H1 (cell line): ENCODE results near the gene TTBK1. TPM values are rescaled to one million over a fixed set of nuclear protein-coding genes. Genes with fewer than 3 reads are reported as not detected.

Experiments used
- CTCF ChIA-PET: fragments of 300-600 bp; sonication (Branson Sonifier 250); formaldehyde crosslinking; loops from one replicate; lab custom pipeline; 2021; ENCODE audit not compliant: partially characterized antibody; lab: Charles Lee
- POLR2A ChIA-PET: fragments of 300-600 bp; sonication (Branson Sonifier 250); formaldehyde crosslinking; loops from one replicate; lab custom pipeline; 2021; ENCODE audit warnings: inconsistent platforms; ENCODE audit not compliant: partially characterized antibody; lab: Charles Lee
- DNase-seq, 2 experiments: peaks; one replicate each; pipeline versions ENCODE4 v3.0.0 to v3.0.0-alpha.2; 2010 to 2022; ENCODE audit warnings: low spot score in 2 of 2, low read depth in 1 of 2, mixed read lengths in 1 of 2
- FAIRE-seq: peaks from 2 replicates; lab custom pipeline; 2011; peaks lifted over from hg19 to GRCh38; lab: Jason Lieb, UNC
- H2AFZ ChIP-seq: 2 replicates; pipeline ENCODE4 v1.8.1; 2012; ENCODE audit warnings: low read length, inconsistent platforms
- H2AK5ac ChIP-seq: 2 replicates; pipeline ENCODE4 v1.6.1; 2013; ENCODE audit warnings: low read depth, low read length
- H2BK120ac ChIP-seq: replicated peaks from 2 replicates; pipeline ENCODE3; 2013; ENCODE audit warnings: low read depth, low read length, inconsistent platforms
- H2BK12ac ChIP-seq: 2 replicates; pipeline ENCODE4 v1.6.1; 2013; ENCODE audit warnings: low read depth, low read length
- H2BK15ac ChIP-seq: 2 replicates; pipeline ENCODE4 v1.6.1; 2013; ENCODE audit warnings: low read length
- H2BK20ac ChIP-seq: 2 replicates; pipeline ENCODE4 v1.6.1; 2013; ENCODE audit warnings: low read length
- H2BK5ac ChIP-seq: 2 replicates; pipeline ENCODE4 v1.6.1; 2013; ENCODE audit warnings: low read depth, low read length
- H3K14ac ChIP-seq: 2 replicates; pipeline ENCODE4 v1.6.1; 2013; ENCODE audit warnings: inconsistent platforms; ENCODE audit not compliant: insufficient read length
- H3K18ac ChIP-seq: 2 replicates; pipeline ENCODE4 v1.6.1; 2013; ENCODE audit warnings: low read length; ENCODE audit errors: extremely low read depth
- H3K23ac ChIP-seq: 2 replicates; pipeline ENCODE4 v1.6.1; 2013; ENCODE audit warnings: inconsistent platforms; ENCODE audit not compliant: insufficient read length
- H3K23me2 ChIP-seq: 2 replicates; pipeline ENCODE4 v1.6.1; 2013; ENCODE audit warnings: low read depth, low read length
- H3K27ac ChIP-seq: 2 replicates; pipeline ENCODE4 v1.6.1; 2011; ENCODE audit warnings: low read depth, low read length, inconsistent platforms
- H3K27me3 ChIP-seq, 4 experiments: replicated peaks in 1 of 4; 1 replicate in 1 of 4; 2 replicates in 3 of 4; pipeline versions ENCODE4 v1.6.1 to v1.8.1; 2011 to 2013; ENCODE audit warnings: low read length in 3 of 4, mild to moderate bottlenecking in 3 of 4, inconsistent platforms in 2 of 4, mixed read lengths in 2 of 4, moderate library complexity in 1 of 4; ENCODE audit not compliant: control insufficient read depth in 3 of 4, insufficient read depth in 3 of 4; ENCODE audit errors: extremely low read depth in 1 of 4
- H3K36me3 ChIP-seq, 4 experiments: 2 replicates each; pipeline versions ENCODE4 v1.6.1 to v1.8.1; 2011 to 2013; ENCODE audit warnings: mild to moderate bottlenecking in 4 of 4, low read length in 3 of 4, moderate library complexity in 2 of 4, control low read depth in 1 of 4, inconsistent platforms in 1 of 4; ENCODE audit not compliant: insufficient read depth in 4 of 4, control insufficient read depth in 2 of 4
- H3K4ac ChIP-seq: replicated peaks from 2 replicates; pipeline ENCODE3; 2013; ENCODE audit warnings: low read length, low read depth, mixed read lengths, inconsistent platforms; ENCODE audit not compliant: insufficient read length
- H3K4me1 ChIP-seq, 4 experiments: replicated peaks in 1 of 4; 1 replicate in 1 of 4; 2 replicates in 3 of 4; pipeline versions ENCODE4 v1.6.1 to v1.8.1; 2011 to 2013; ENCODE audit warnings: low read length in 3 of 4, inconsistent platforms in 2 of 4, mixed read lengths in 1 of 4; ENCODE audit not compliant: insufficient read depth in 4 of 4, control insufficient read depth in 3 of 4
- H3K4me2 ChIP-seq, 2 experiments: 2 replicates each; pipeline versions ENCODE4 v1.6.1 to v1.8.1; 2011 to 2013; ENCODE audit warnings: low read depth in 2 of 2, low read length in 2 of 2, control low read depth in 1 of 2, inconsistent platforms in 1 of 2, mild to moderate bottlenecking in 1 of 2; ENCODE audit not compliant: insufficient read depth in 1 of 2
- H3K4me3 ChIP-seq, 4 experiments: fragments of 200-600, 300-600 bp in 1 of 4; sonication (generic), shearing (Covaris generic), sonication (Bioruptor Twin) in 1 of 4; 2 replicates each; pipeline versions ENCODE4 v1.5.1 to v1.8.1; 2011 to 2016; ENCODE audit warnings: low read length in 4 of 4, low read depth in 3 of 4, control low read depth in 2 of 4, inconsistent platforms in 2 of 4, mild to moderate bottlenecking in 2 of 4, mixed read lengths in 1 of 4, moderate library complexity in 1 of 4; ENCODE audit not compliant: insufficient read depth in 2 of 4; ENCODE audit errors: extremely low read depth in 1 of 4
- H3K56ac ChIP-seq: replicated peaks from 2 replicates; pipeline ENCODE3; 2013; ENCODE audit warnings: low read depth, mild to moderate bottlenecking, mixed read lengths, low read length, inconsistent platforms; ENCODE audit not compliant: insufficient read length
- H3K79me1 ChIP-seq: 2 replicates; pipeline ENCODE4 v1.6.1; 2013; ENCODE audit warnings: low read depth, low read length, control low read depth
- H3K79me2 ChIP-seq, 2 experiments: 2 replicates each; pipeline versions ENCODE4 v1.6.1 to v1.8.1; 2012 to 2013; ENCODE audit warnings: low read length in 2 of 2, mild to moderate bottlenecking in 2 of 2, inconsistent platforms in 1 of 2; ENCODE audit not compliant: insufficient read depth in 2 of 2, control insufficient read depth in 1 of 2
- H3K9ac ChIP-seq, 4 experiments: replicated peaks in 1 of 4; 1 replicate in 1 of 4; 2 replicates in 3 of 4; pipeline versions ENCODE4 v1.6.1 to v1.8.1; 2011 to 2013; ENCODE audit warnings: low read depth in 3 of 4, low read length in 3 of 4, control low read depth in 2 of 4, mild to moderate bottlenecking in 2 of 4, moderate library complexity in 2 of 4, inconsistent platforms in 1 of 4; ENCODE audit errors: extremely low read depth in 1 of 4
- H3K9me3 ChIP-seq, 2 experiments: 2 replicates each; pipeline versions ENCODE4 v1.6.1 to v1.8.1; 2012 to 2013; ENCODE audit warnings: mild to moderate bottlenecking in 2 of 2, moderate library complexity in 2 of 2, control low read depth in 1 of 2, inconsistent platforms in 1 of 2, low read depth in 1 of 2, low read length in 1 of 2, mixed read lengths in 1 of 2; ENCODE audit not compliant: insufficient read depth in 2 of 2
- H4K20me1 ChIP-seq, 2 experiments: replicated peaks in 1 of 2; 2 replicates each; pipeline versions ENCODE3 to v1.8.1; 2011 to 2013; ENCODE audit warnings: inconsistent platforms in 2 of 2, low read length in 2 of 2, mild to moderate bottlenecking in 1 of 2; ENCODE audit not compliant: insufficient read depth in 2 of 2, control insufficient read depth in 1 of 2
- H4K5ac ChIP-seq: 2 replicates; pipeline ENCODE4 v1.6.1; 2013; ENCODE audit warnings: low read length, low read depth, mixed read lengths, inconsistent platforms; ENCODE audit not compliant: insufficient read length
- H4K8ac ChIP-seq: 2 replicates; pipeline ENCODE4 v1.8.0; 2013; ENCODE audit warnings: mild to moderate bottlenecking, moderate library complexity, low read length, inconsistent platforms; ENCODE audit not compliant: insufficient read depth; ENCODE audit errors: extremely low read depth
- H4K91ac ChIP-seq: replicated peaks from 2 replicates; pipeline ENCODE3; 2013; ENCODE audit warnings: low read length, mixed read lengths, inconsistent platforms; ENCODE audit not compliant: insufficient read length
- BACH1 ChIP-seq: IDR thresholded peaks from 2 replicates; pipeline ENCODE4 v1.6.1; 2012; ENCODE audit warnings: low read length, improper control_type of control experiment
- CHD2 ChIP-seq: IDR thresholded peaks from 2 replicates; pipeline ENCODE4 v1.6.1; 2012; ENCODE audit warnings: low read length, improper control_type of control experiment
- KDM1A ChIP-seq: fragments of 200-600, 300-600 bp; sonication (generic); IDR thresholded peaks from 2 replicates; pipeline ENCODE4 v1.7.1; 2016; ENCODE audit warnings: mild to moderate bottlenecking, low read length, borderline replicate concordance
- PHF8 ChIP-seq: fragments of 200-600 bp; sonication (generic); conservative IDR thresholded peaks from 2 replicates; pipeline ENCODE4 v1.7.1; 2012; ENCODE audit warnings: low read depth, mild to moderate bottlenecking, inconsistent platforms, low read length, moderate library complexity
- POLR2A ChIP-seq, 2 experiments: IDR thresholded peaks; 1 replicate in 1 of 2; 2 replicates in 1 of 2; pipeline ENCODE4 v1.6.1; 2011; ENCODE audit warnings: low read depth in 2 of 2, low read length in 2 of 2, mild to moderate bottlenecking in 2 of 2; ENCODE audit errors: control extremely low read depth in 1 of 2
- POLR2AphosphoS5 ChIP-seq: IDR thresholded peaks from 2 replicates; pipeline ENCODE4 v1.6.1; 2011; ENCODE audit warnings: low read depth, low read length
- RBBP5 ChIP-seq: IDR thresholded peaks from 2 replicates; pipeline ENCODE4 v1.7.1; 2012; ENCODE audit warnings: low read depth, mild to moderate bottlenecking, inconsistent platforms, low read length, moderate library complexity, borderline replicate concordance
- SIX5 ChIP-seq: IDR thresholded peaks from 2 replicates; pipeline ENCODE4 v1.6.1; 2011; ENCODE audit warnings: mild to moderate bottlenecking, low read depth, low read length
- SRF ChIP-seq: IDR thresholded peaks from 2 replicates; pipeline ENCODE4 v1.6.1; 2011; ENCODE audit warnings: mild to moderate bottlenecking, low read depth, low read length, moderate library complexity
- SUZ12 ChIP-seq: fragments of 200-600 bp; sonication (generic); IDR thresholded peaks from 2 replicates; pipeline ENCODE4 v1.6.1; 2012; ENCODE audit warnings: mild to moderate bottlenecking, inconsistent platforms, low read length, moderate library complexity, mixed read lengths
- TCF12 ChIP-seq: IDR thresholded peaks from 2 replicates; pipeline ENCODE4 v1.6.1; 2011; ENCODE audit warnings: low read depth, mild to moderate bottlenecking, low read length
- WGBS, 2 experiments: shearing (Covaris generic) in 1 of 2; methylation state at CpG; one replicate each; pipeline versions ENCODE4 v1.1.6 to v1.1.7; 2013 to 2015; ENCODE audit warnings: low lambda C conversion rate in 2 of 2, mixed read lengths in 2 of 2, inconsistent platforms in 1 of 2, low coverage in 1 of 2, missing lambda C conversion rate in 1 of 2; ENCODE audit not compliant: insufficient replicate concordance in 2 of 2, insufficient coverage in 1 of 2, insufficient read length in 1 of 2; ENCODE audit errors: extremely low coverage in 1 of 2, missing lambda C conversion rate in 1 of 2; 5-methylcytosine and 5-hydroxymethylcytosine counted together
- polyA plus RNA-seq, 7 experiments: library from polyadenylated mRNA; depleted of rRNA in 3 of 7; stranded (reverse) in 5 of 7; unstranded in 2 of 7; fragments of >200 nt in 5 of 7; fragments of 200-250 nt in 2 of 7; gene quantifications; 1 replicate in 5 of 7; 2 replicates in 1 of 7; 4 replicates in 1 of 7; pipeline versions ENCODE4 v1.2.1 to v1.2.3, GENCODE V29; 2011 to 2013; ENCODE audit warnings: missing spikeins in 2 of 7, mixed read lengths in 2 of 7
- total RNA-seq: library from RNA; stranded (reverse); fragmentation: NEBNext Ultra II Directional; extraction: Animal tissue kit (Norgen Biotek cat#: 25700); gene quantifications from 2 replicates; pipeline ENCODE4 v1.2.1, GENCODE V29; 2021
- TF ChIP-seq, protein P1 (sequence below): IDR thresholded peaks from 2 replicates; pipeline ENCODE4 v1.6.1; 2012; ENCODE audit warnings: low read length, inconsistent platforms

Gene TTBK1
- total and polyA plus RNA-seq, 2 of the 8 experiments (the other 6 are each of a cell fraction or from before 2014, with no cell fraction given) = 0.53 to 1.6 TPM

DNA sequence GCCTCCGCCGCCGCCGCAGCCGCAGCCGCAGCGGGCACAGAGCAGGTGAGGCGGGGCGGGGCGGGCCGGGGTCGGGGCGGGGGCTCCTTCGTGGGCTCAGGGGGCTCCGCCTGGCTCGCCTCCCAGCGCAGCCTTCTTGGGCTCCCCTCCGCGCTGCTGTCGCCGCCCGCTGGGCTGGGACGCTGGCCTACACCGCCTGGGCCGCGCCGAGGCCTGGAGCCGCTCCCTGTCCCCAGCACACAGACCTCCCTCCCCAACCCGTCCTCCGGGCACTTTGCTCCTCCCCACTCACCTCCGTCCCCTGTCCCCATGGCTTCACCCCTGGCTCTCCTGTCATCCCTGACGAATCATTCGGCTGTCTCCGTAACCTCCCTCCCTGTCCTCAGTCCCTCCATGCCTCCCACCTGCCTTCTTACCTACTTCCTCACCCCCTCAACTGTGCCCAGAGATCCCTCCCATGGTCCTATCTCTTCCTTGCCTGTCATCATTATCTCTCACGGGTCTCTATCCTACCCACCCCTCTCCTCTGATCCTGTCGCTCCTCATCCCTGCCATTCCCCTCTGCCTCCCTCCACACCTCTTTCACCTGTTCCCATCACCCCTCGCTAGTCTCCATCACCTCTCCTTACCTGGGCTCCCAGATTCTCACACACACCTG is 512 bp downstream of the TTBK1 start:
- Histone ChIP-seq H4K20me1 (peaks cover 0 to 4% of the 10 kb centered on the region in 2 experiments), H3K4ac (no peak overlapping the region), H2AFZ (no peak overlapping the region), H3K23ac (no peak overlapping the region), H3K36me3 (no peaks in the 10 kb centered on the region), H3K4me2 (peak overlapping the region; percentile 25 to 69; a peak in 3 of 4 replicates), H4K5ac (no peak overlapping the region), H2BK12ac (peak overlapping the region; percentile 50; the same call in 1 of the 2 replicates), H2BK5ac (no peak overlapping the region), H3K14ac (no peak overlapping the region), H3K4me1 (peaks cover 3 to 8% (median 5%) of the 10 kb centered on the region in 4 experiments), H3K4me3 (peak overlapping the region; percentile 1 to 46 (median 30); a peak in 6 of 8 replicates), H3K23me2 (peaks cover 14% of the 10 kb centered on the region; the same call in 1 of the 2 replicates), H3K56ac (no peak overlapping the region), H2AK5ac (no peak overlapping the region), H2BK15ac (no peak overlapping the region), H3K79me1 (no peaks in the 10 kb centered on the region), H3K9me3 (no peaks in the 10 kb centered on the region), H2BK120ac (no peak overlapping the region), H2BK20ac (no peak overlapping the region), H3K79me2 (no peaks in the 10 kb centered on the region), H4K91ac (no peak overlapping the region), H3K27ac (no peak overlapping the region), H3K9ac (no peak overlapping the region), H3K27me3 (peaks cover 13 to 54% (median 43%) of the 10 kb centered on the region in 4 experiments), H3K18ac (no peak overlapping the region), H4K8ac (peak overlapping the region; percentile 43; the same call in 1 of the 2 replicates)
- no peak for DNase-seq
- no peak for FAIRE-seq
- ChIA-PET CTCF (interaction anchor here (3.3 kb wide), 1 partner anchor 15 kb away, joined by 17 read pairs; the partner anchor contains the start of gene DNPH1), POLR2A (no interaction called here)
- 26% methylated on average over 13 of the region's 37 CpGs; no CpG with 5 or more reads in 1 of the 2 experiments for WGBS, 2 experiments
- TF ChIP-seq SIX5 (no peak), POLR2A (IDR thresholded peaks at IDR 0.05; ENCODE audit: control extremely low read depth in 1 of 2, low read depth in 2 of 2, low read length in 2 of 2) (no peak), SUZ12 (peak; percentile 62), BACH1 (no peak), KDM1A (no peak), SRF (no peak), RBBP5 (no peak), CHD2 (no peak), TCF12 (no peak), POLR2AphosphoS5 (no peak), PHF8 (no peak)
- TF ChIP-seq, protein P1, sequence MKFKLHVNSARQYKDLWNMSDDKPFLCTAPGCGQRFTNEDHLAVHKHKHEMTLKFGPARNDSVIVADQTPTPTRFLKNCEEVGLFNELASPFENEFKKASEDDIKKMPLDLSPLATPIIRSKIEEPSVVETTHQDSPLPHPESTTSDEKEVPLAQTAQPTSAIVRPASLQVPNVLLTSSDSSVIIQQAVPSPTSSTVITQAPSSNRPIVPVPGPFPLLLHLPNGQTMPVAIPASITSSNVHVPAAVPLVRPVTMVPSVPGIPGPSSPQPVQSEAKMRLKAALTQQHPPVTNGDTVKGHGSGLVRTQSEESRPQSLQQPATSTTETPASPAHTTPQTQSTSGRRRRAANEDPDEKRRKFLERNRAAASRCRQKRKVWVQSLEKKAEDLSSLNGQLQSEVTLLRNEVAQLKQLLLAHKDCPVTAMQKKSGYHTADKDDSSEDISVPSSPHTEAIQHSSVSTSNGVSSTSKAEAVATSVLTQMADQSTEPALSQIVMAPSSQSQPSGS = no peak
